ENCODE data around the gene ADRA2C. TPM values are rescaled to one million over a fixed set of nuclear protein-coding genes. Genes with fewer than 3 reads are reported as not detected.

The ADRA2C gene
- total and polyA plus RNA-seq, 4 donors: 9.6 to 72.2 (median 42.7) TPM

- no peak for ATAC-seq (ENCODE audit: low FRiP score)
- H3K4me3 ChIP-seq (ENCODE audit: low read length in 2 of 2): no peak overlapping the region
- H3K9me3 ChIP-seq (ENCODE audit: control insufficient read depth, low read length): peaks cover 3% of the 10 kb centered on the region
- H3K4me1 ChIP-seq (ENCODE audit: control insufficient read depth in 1 of 2, insufficient read depth in 2 of 2, low read length in 2 of 2): no peaks in the 10 kb centered on the region
- intact Hi-C loops (cut with DNase I): loop anchor here in 1 of 2 donors (10.0 kb wide), 1 partner anchor 225 kb away; no protein-coding TSS in a partner anchor
- 65 to 80% methylated on average over 9 of the region's 9 CpGs for WGBS, 2 donors
- no peaks in the 10 kb centered on the region for H3K36me3 ChIP-seq (ENCODE audit: control insufficient read depth in 1 of 2, insufficient read depth in 2 of 2, low read length in 1 of 2)
- no peak for DNase-seq
- no peak overlapping the region for H3K27ac ChIP-seq (ENCODE audit: low read depth in 1 of 2, low read length in 2 of 2)
- H3K27me3 ChIP-seq (ENCODE audit: control insufficient read depth in 1 of 2, insufficient read depth in 2 of 2, low read length in 1 of 2): no peaks in the 10 kb centered on the region
Measured at GRCh38 chr4:3789587-3789986, 23.4 kb downstream of the ADRA2C start.

DNA sequence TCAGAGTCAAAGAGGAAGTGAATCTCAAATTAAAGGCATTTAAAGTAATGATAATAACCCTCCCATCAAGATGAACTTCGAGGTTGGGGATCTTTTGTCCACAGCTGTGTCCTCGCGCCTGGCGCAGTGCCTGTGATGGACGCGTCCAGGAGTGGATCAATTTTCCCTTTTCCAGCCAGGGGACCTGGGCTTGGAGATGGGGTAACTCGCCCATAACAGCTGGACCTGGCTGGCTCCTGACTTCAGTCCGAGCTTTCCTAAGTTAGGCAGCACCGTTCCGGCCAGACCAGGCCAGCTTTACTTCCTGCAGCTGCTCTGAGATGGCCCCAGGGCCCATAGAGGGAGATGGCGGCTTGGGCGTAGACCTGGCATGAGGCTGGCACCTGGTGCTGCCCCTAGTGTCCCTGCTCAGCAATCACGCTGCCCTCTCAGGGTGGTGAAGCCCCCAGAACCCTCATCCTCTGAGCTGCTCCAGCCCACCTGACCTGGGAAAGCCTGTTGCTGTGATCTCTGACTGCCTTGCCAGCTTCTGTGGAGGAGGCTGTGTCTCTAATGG is 23.9 kb downstream of the ADRA2C start:
- WGBS, 2 donors: 79 to 85% methylated on average over 13 of the region's 13 CpGs

DNA sequence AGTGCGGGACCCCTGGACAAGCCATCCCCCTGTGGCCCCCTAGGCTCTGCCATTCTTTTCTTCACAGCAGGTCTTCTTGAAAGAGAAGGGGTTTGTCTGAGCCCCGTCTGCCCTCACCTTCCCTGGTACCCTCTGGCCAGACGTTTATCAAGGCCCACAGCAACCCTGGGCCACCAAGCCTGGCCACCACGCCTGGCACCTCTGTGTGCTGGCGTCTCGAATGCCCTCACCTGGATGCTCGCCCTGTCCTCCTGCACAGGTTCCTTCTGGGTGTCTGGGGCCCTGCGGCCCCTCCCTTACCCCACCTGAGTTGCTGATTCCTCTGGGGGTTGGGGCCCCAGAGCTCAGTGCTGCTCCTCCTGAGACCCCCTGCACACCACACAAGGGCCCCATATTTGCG is 25.1 kb downstream of the ADRA2C start:
- no peaks in the 10 kb centered on the region for H3K27me3 ChIP-seq (ENCODE audit: control insufficient read depth in 1 of 2, insufficient read depth in 2 of 2, low read length in 1 of 2)
- peaks cover 4% of the 10 kb centered on the region for H3K9me3 ChIP-seq (ENCODE audit: control insufficient read depth, low read length)

More for the DNA sequence above, 23.9 kb downstream of the ADRA2C start:
- Histone ChIP-seq H3K4me1 (ENCODE audit: control insufficient read depth in 1 of 2, insufficient read depth in 2 of 2, low read length in 2 of 2) (no peaks in the 10 kb centered on the region), H3K4me3 (ENCODE audit: low read length in 2 of 2) (no peak overlapping the region), H3K27me3 (ENCODE audit: control insufficient read depth in 1 of 2, insufficient read depth in 2 of 2, low read length in 1 of 2) (no peaks in the 10 kb centered on the region), H3K27ac (ENCODE audit: low read depth in 1 of 2, low read length in 2 of 2) (no peak overlapping the region), H3K36me3 (ENCODE audit: control insufficient read depth in 1 of 2, insufficient read depth in 2 of 2, low read length in 1 of 2) (no peaks in the 10 kb centered on the region), H3K9me3 (ENCODE audit: control insufficient read depth, low read length) (peaks cover 3% of the 10 kb centered on the region)
- peak in 1 of 2 donors; percentile 30 for DNase-seq
- intact Hi-C loops (cut with DNase I): loop anchor here in 1 of 2 donors (10.0 kb wide), 1 partner anchor 55 kb away; no protein-coding TSS in a partner anchor
- no peak for ATAC-seq (ENCODE audit: low FRiP score)

DNA sequence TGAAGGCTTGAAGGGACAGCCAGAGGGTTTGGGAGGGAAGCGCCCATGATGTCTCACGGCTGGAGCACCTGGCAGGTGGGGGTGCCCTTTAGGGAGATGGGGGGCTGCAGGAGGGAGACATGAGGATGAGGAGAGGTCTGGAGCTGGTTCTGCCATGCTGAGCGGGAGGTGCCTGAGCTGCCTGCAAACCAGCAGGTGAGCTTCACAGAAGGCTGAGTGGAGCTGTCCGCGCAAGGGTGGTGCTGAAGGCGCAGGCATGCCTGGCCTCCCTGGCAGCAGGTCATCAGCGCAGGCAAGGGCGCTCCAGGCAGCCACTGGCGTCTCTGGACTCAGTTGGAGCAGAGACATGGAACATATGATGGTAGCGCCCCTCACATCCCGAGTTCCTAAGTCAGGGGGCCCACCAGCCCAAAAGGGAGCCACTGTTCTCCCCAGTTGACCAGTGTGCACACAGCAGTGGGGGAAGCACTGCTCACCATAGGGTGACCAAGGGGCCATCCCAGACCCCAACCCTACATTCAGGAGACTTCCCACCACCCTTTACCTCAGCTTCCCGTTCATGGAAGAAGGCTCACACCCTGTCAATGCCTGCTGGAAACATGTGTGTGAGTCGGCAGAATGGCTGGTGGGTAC is 25.8 kb downstream of the ADRA2C start:
- H3K27me3 ChIP-seq (ENCODE audit: control insufficient read depth in 1 of 2, insufficient read depth in 2 of 2, low read length in 1 of 2): no peaks in the 10 kb centered on the region
- 19 to 22% methylated on average over 13 of the region's 13 CpGs for WGBS, 2 donors
- H3K9me3 ChIP-seq (ENCODE audit: control insufficient read depth, low read length): peaks cover 12% of the 10 kb centered on the region
- intact Hi-C loops (cut with DNase I): loop anchor here in 1 of 2 donors (10.0 kb wide), 1 partner anchor 53 kb away; no protein-coding TSS in a partner anchor
- H3K36me3 ChIP-seq (ENCODE audit: control insufficient read depth in 1 of 2, insufficient read depth in 2 of 2, low read length in 1 of 2): no peaks in the 10 kb centered on the region
- H3K4me1 ChIP-seq (ENCODE audit: control insufficient read depth in 1 of 2, insufficient read depth in 2 of 2, low read length in 2 of 2): no peaks in the 10 kb centered on the region
- DNase-seq (peak; percentile 48 to 85), ATAC-seq (ENCODE audit: low FRiP score) (no peak)
- no peak overlapping the region for H3K4me3 ChIP-seq (ENCODE audit: low read length in 2 of 2)
- no peak overlapping the region for H3K27ac ChIP-seq (ENCODE audit: low read depth in 1 of 2, low read length in 2 of 2)

More for the DNA sequence above, 25.1 kb downstream of the ADRA2C start:
- 77% methylated on average over 9 of the region's 9 CpGs for WGBS, 2 donors
- DNase-seq (peak in 1 of 2 donors; percentile 29), ATAC-seq (ENCODE audit: low FRiP score) (no peak)
- Histone ChIP-seq H3K4me1 (ENCODE audit: control insufficient read depth in 1 of 2, insufficient read depth in 2 of 2, low read length in 2 of 2) (no peaks in the 10 kb centered on the region), H3K27ac (ENCODE audit: low read depth in 1 of 2, low read length in 2 of 2) (no peak overlapping the region), H3K36me3 (ENCODE audit: control insufficient read depth in 1 of 2, insufficient read depth in 2 of 2, low read length in 1 of 2) (no peaks in the 10 kb centered on the region), H3K4me3 (ENCODE audit: low read length in 2 of 2) (no peak overlapping the region)
- intact Hi-C loops (cut with DNase I): loop anchor here in 1 of 2 donors (10.0 kb wide), 1 partner anchor 54 kb away; no protein-coding TSS in a partner anchor

- DNase-seq (peak; percentile 12 to 33), ATAC-seq (ENCODE audit: low FRiP score) (no peak)
- H3K9me3 ChIP-seq (ENCODE audit: control insufficient read depth, low read length): peaks cover 12% of the 10 kb centered on the region
- no peak overlapping the region for H3K4me3 ChIP-seq (ENCODE audit: low read length in 2 of 2)
- no peaks in the 10 kb centered on the region for H3K27me3 ChIP-seq (ENCODE audit: control insufficient read depth in 1 of 2, insufficient read depth in 2 of 2, low read length in 1 of 2)
- intact Hi-C loops (cut with DNase I): loop anchor here in 1 of 2 donors (10.0 kb wide), 1 partner anchor 52 kb away; no protein-coding TSS in a partner anchor
- H3K36me3 ChIP-seq (ENCODE audit: control insufficient read depth in 1 of 2, insufficient read depth in 2 of 2, low read length in 1 of 2): no peaks in the 10 kb centered on the region
- 21 to 23% methylated on average over 3 of the region's 3 CpGs for WGBS, 2 donors
- H3K4me1 ChIP-seq (ENCODE audit: control insufficient read depth in 1 of 2, insufficient read depth in 2 of 2, low read length in 2 of 2): no peaks in the 10 kb centered on the region
- no peak overlapping the region for H3K27ac ChIP-seq (ENCODE audit: low read depth in 1 of 2, low read length in 2 of 2)
Measured at GRCh38 chr4:3792813-3793212, 26.6 kb downstream of the ADRA2C start.

- H3K4me3 ChIP-seq (ENCODE audit: low read length in 2 of 2): no peak overlapping the region
- WGBS, 2 donors: 57 to 58% methylated on average over 3 of the region's 3 CpGs
- H3K27ac ChIP-seq (ENCODE audit: low read depth in 1 of 2, low read length in 2 of 2): no peak overlapping the region
- H3K27me3 ChIP-seq (ENCODE audit: control insufficient read depth in 1 of 2, insufficient read depth in 2 of 2, low read length in 1 of 2): no peaks in the 10 kb centered on the region
- H3K36me3 ChIP-seq (ENCODE audit: control insufficient read depth in 1 of 2, insufficient read depth in 2 of 2, low read length in 1 of 2): no peaks in the 10 kb centered on the region
- H3K9me3 ChIP-seq (ENCODE audit: control insufficient read depth, low read length): peaks cover 12% of the 10 kb centered on the region
- no peaks in the 10 kb centered on the region for H3K4me1 ChIP-seq (ENCODE audit: control insufficient read depth in 1 of 2, insufficient read depth in 2 of 2, low read length in 2 of 2)
- intact Hi-C loops (cut with DNase I): loop anchor here in 1 of 2 donors (10.0 kb wide), 1 partner anchor 51 kb away; no protein-coding TSS in a partner anchor
- peak; percentile 17 to 48 for DNase-seq
- no peak for ATAC-seq (ENCODE audit: low FRiP score)
Measured at GRCh38 chr4:3793545-3793944, 27.4 kb downstream of the ADRA2C start.

DNA sequence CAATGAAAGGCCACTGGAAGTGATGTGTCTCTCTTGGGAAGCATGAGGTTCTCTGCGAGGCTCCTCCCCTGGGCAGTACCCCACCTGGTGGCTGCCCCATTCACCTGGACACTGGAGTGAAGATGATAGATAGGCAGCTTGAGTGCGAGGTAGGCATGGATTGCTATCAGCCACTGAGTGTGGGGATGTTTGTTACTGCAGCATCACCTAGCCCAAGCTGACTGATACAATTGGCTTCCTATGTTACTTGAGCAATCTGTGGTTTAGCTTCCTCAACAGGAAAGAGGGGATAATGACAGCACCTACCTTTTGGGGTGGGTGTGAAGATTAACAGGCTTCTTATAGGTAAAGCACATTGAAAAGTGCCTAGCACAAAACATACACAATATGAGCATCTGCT is 30.8 kb downstream of the ADRA2C start:
- DNase-seq (peak in 1 of 2 donors; percentile 6), ATAC-seq (ENCODE audit: low FRiP score) (no peak)
- WGBS, 2 donors: 90 to 91% methylated on average over 2 of the region's 2 CpGs
- intact Hi-C loops (cut with DNase I): loop anchor here in 1 of 2 donors (10.0 kb wide), 1 partner anchor 48 kb away; no protein-coding TSS in a partner anchor
- Histone ChIP-seq H3K36me3 (ENCODE audit: control insufficient read depth in 1 of 2, insufficient read depth in 2 of 2, low read length in 1 of 2) (no peaks in the 10 kb centered on the region), H3K27me3 (ENCODE audit: control insufficient read depth in 1 of 2, insufficient read depth in 2 of 2, low read length in 1 of 2) (no peaks in the 10 kb centered on the region), H3K4me3 (ENCODE audit: low read length in 2 of 2) (no peak overlapping the region), H3K4me1 (ENCODE audit: control insufficient read depth in 1 of 2, insufficient read depth in 2 of 2, low read length in 2 of 2) (no peaks in the 10 kb centered on the region), H3K27ac (ENCODE audit: low read depth in 1 of 2, low read length in 2 of 2) (no peak overlapping the region), H3K9me3 (ENCODE audit: control insufficient read depth, low read length) (peaks cover 12% of the 10 kb centered on the region)

DNA sequence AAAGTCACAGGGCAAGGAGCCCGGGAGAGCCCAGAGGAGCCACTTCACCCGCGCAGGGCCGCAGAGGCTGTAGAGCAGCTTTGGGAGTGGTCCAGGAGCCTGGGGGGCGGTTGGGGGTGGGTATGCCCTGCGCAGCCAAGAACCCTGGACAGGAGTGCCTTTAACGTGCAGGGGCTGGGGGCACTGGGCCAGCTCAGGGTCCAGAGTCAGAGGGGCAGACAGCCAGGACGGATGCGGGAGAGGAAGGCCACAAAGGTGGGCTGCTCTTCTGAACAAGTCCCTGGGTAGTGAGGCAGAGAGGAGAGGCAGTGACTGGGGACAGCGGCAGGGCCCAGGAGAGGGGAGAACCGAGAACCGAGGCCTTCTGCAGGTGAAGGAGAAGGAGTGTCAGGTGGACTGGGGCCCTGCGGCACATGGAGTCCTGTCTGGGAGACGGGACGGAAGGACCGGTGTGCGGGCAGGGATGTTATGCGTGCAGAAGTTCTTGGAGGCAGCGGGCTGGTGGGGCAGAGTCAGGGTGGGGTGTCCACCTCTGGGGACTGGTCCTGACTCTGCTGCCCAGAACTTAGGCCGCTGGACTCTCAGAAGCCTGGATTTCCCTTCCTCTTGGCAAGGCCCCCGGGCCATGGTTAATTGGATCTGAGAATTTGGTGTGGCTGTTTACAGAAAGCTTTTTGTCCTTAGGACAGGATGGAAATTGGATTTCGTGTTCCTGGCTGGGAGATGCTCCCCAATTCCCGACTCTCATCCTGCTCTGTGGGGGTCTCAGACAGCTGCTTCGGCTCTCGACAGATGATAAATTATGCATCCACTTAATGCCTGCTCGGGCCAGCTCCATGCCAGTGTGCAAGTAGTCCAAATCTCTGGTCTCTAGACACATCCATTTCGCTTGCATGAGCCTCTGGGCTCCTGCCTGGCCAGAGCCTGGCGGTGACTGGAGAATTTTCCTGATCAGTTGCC is 31.9 kb downstream of the ADRA2C start:
- intact Hi-C loops (cut with DNase I): loop anchor here in 1 of 2 donors (10.0 kb wide), 1 partner anchor 47 kb away; no protein-coding TSS in a partner anchor
- no peaks in the 10 kb centered on the region for H3K36me3 ChIP-seq (ENCODE audit: control insufficient read depth in 1 of 2, insufficient read depth in 2 of 2, low read length in 1 of 2)
- peaks cover 12% of the 10 kb centered on the region for H3K9me3 ChIP-seq (ENCODE audit: control insufficient read depth, low read length)
- DNase-seq: peak; percentile 35 to 54
- H3K27me3 ChIP-seq (ENCODE audit: control insufficient read depth in 1 of 2, insufficient read depth in 2 of 2, low read length in 1 of 2): no peaks in the 10 kb centered on the region
- H3K4me1 ChIP-seq (ENCODE audit: control insufficient read depth in 1 of 2, insufficient read depth in 2 of 2, low read length in 2 of 2): no peaks in the 10 kb centered on the region
- no peak overlapping the region for H3K4me3 ChIP-seq (ENCODE audit: low read length in 2 of 2)
- WGBS, 2 donors: 75 to 80% methylated on average over 28 of the region's 28 CpGs
- no peak overlapping the region for H3K27ac ChIP-seq (ENCODE audit: low read depth in 1 of 2, low read length in 2 of 2)
- no peak for ATAC-seq (ENCODE audit: low FRiP score)
